HG02623 (cell line): ENCODE measurements around the gene CAPZA3.
"Not testable (repeated sequence)": the region's sequence is repeated elsewhere in the genome, so short reads cannot be mapped to it uniquely, and the experiment has no call there.

Source experiments
- ATAC-seq: cut with Tn5 transposase; IDR thresholded peaks from one replicate; pipeline ENCODE4 v1.9.1; 2021; ENCODE audit warnings: moderate library complexity; ENCODE audit not compliant: unreplicated experiment

CAPZA3 gene

DNA sequence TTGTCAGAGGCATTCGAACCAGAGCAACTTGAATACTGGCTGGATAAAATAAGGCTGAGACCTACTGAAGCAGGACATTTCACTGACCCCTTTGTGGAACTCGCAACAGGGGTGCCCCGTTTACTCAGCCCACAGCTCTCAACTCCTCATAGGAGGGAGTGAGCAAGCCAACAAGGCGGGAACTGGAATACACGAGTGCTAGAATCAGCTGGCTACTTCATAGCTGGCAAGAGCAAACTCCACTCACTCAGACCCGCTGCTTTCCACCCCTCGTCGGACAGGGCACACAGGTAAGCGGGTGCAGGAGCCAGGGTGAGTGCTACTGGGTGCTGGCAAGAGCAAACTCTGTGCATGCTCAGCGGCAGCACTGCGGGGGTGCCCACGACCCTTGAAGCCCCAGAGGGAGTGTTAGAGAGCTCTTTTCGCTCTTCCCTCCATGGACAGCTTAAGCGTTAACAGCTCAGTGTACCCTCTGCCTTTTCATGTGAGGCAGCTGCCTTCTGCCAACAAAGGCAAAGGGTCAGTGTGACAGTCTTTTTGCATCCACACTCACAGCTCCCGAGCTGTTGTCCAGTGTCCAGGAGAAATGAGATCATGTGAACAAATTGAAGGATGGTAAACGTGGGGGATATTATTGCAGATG, 15.7 kb downstream of the CAPZA3 start:
- no peak for ATAC-seq

DNA sequence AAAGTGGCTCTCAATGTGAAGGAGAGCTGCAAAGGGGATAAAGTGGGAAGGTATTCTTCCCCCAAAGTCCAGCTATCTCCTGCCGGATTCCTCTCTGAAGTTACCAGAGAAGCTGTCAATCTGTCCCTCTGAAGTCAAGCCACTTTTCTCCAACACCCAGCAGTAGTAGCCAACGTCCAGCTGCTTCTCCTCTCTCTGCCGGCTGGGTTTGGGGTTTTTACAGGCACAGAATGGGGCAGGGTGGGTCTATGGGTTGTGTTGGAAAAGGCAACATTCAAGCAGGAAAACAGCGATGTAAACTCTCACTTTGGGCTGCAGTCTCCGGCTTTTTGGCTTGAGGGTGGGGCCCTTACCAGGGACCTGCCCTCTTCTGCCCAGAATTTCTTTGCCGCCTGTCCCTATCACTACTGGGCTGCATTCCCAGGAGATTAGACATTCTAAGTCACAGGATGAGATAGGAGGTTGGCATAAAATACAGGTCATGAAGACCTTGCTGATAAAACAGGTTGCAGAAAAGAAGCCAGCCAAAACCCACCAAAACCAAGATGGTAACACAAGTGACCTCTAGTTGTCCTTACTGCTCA, 16.3 kb downstream of the CAPZA3 start:
- ATAC-seq: no peak

DNA sequence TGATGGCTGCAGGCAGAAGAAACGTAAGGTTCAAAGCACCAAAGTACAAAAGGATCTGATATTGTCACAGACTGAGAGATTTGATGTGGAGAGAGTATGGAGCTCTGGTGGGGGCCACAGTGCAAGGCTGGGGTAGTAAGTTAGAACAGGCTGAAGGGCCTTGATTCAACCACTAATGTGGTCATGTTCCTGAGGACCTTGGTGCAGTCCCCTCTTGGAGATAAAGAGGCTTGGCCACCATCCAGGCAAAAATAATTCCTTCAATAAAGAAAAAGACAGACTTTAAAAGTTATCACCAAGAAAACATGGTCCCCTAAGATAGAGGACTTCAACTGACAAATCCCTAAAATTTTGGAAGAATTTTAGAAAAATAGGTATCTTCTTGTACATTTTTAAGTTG, 17.4 kb downstream of the CAPZA3 start:
- no peak for ATAC-seq

DNA sequence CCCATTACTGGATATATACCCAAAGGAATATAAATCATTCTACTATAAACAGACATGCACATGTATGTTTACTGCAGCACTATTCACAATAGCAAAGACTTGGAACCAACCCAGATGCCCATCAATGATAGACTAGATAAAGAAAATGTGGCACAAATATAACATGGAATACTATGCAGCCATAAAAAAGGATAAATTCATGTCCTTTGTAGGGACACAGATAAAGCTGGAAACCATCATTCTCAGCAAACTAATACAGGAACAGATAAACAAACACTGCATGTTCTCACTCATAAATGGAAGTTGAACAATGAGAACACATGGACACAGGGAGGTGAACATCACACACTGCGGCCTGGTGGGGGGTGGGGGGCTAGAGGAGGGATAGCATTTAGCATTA, 28.6 kb downstream of the CAPZA3 start:
- not testable (repeated sequence) for ATAC-seq

DNA sequence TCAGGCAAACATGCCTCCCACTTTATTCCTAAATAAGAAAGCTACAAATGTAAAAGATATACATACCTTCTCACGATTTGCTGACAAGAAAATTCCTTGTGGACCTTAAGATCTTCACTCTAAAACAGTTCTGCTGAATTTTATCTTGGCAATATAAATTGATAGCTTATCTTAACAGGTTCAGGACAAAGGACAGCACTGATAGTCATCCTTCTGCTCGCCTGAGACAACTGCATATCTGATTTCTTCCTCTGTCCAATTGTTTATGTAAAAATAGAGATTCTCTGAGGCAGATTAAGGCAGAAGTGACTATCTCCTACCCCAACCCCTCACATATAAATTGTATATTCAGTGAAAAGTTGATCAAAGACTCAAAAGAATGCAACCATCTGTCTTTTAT, 44.9 kb downstream of the CAPZA3 start:
- ATAC-seq: no peak

DNA sequence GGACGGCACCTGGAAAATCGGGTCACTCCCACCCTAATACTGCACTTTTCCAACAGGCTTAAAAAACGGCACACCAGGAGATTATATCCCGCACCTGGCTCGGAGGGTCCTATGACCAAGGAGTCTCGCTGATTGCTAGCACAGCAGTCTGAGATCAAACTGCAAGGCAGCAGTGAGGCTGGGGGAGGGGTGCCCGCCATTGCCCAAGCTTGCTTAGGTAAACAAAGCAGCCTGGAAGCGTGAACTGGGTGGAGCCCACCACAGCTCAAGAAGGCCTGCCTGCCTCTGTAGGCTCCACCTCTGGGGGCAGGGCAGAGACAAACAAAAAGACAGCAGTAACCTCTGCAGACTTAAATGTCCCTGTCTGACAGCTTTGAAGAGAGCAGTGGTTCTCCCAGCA, 47.5 kb downstream of the CAPZA3 start:
- ATAC-seq: not testable (repeated sequence)
